MG63 (cell line): ENCODE data around the gene IFIT2. TPM values are rescaled to one million over a fixed set of nuclear protein-coding genes. Genes with fewer than 3 reads are reported as not detected.

Experiments
- total RNA-seq: library from RNA; depleted of rRNA; stranded (reverse); fragments of >200 nt; shearing (Covaris generic); gene quantifications from 2 replicates; pipeline ENCODE4 v1.2.3, GENCODE V29; 2014; ENCODE audit warnings: low replicate concordance; rRNA removed

The IFIT2 gene
- total RNA-seq, 1 experiment from 2014 or later = 14.3 TPM

Other genes starting within 250 kb of the IFIT2 start
- gene CH25H, start 94.7 kb upstream of the IFIT2 start, total RNA-seq = 0.63 TPM in 1 of 2 replicates, not detected in the other
- 37.5 and 45.9 TPM in 2 replicates for gene LIPA, start 50.3 kb upstream of the IFIT2 start, total RNA-seq
- 32.0 and 47.1 TPM in 2 replicates for gene IFIT3, start 26.0 kb downstream of the IFIT2 start, total RNA-seq
- not detected in 2 replicates for gene IFIT1B, start 76.0 kb downstream of the IFIT2 start, total RNA-seq
- 40.8 and 44.7 TPM in 2 replicates for gene IFIT1, start 90.6 kb downstream of the IFIT2 start, total RNA-seq
- gene IFIT5, start 112.5 kb downstream of the IFIT2 start, total RNA-seq = 15.2 and 18.9 TPM in 2 replicates
- not detected in 2 replicates for gene SLC16A12, start 233.5 kb downstream of the IFIT2 start, total RNA-seq